HTR-8/SVneo (cell line): Measurements from ENCODE around the gene NPIPB2.

Experiments used
- DNase-seq: peaks from one replicate; pipeline ENCODE4 v3.0.0; 2011; ENCODE audit warnings: low spot score, mixed read lengths; ENCODE audit not compliant: insufficient read length
- FAIRE-seq: peaks from 2 replicates; lab custom pipeline; 2011; peaks lifted over from hg19 to GRCh38; lab: Jason Lieb, UNC

NPIPB2 gene

DNA sequence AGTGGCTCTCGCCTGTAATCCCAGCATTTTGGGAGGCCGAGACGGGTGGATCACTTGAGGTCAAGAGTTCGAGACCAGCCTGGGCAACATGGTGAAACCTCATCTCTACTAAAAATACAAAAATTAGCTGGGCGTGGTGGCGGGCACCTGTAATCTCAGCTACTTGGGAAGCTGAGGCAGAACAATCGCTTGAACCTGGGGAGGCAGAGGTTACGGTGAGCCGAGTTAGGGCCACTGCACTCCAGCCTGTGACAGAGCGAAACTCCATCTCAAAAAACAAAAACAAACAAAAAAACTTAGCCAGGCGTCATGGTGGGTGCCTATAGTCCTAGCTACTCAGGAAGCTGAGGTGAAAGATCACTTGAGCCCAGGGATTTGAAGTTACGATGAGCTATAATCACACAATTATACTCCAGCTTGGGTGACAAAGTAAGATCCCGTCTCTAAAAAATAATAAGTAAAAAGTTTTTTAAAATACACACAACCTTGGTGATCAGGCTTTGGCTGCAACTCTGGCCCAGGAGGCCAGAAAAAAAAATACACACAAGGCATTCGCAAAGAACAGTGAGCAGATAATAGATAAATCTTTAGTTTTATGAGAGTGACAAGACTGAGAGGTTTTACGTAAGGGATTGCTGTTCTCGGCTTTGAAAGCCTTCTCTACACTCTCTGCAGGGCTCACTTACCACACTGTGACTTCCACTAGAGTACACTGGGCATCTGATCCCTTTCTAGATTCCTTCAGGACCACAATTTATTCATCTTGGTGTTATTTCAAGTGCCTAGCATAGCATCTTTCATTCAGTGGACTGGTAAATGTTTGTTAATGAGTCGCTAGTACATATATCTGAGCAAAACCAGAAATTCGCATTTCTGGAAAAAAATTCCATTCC, 31.9 kb downstream of the NPIPB2 start:
- no peak for DNase-seq
- no peak for FAIRE-seq

DNA sequence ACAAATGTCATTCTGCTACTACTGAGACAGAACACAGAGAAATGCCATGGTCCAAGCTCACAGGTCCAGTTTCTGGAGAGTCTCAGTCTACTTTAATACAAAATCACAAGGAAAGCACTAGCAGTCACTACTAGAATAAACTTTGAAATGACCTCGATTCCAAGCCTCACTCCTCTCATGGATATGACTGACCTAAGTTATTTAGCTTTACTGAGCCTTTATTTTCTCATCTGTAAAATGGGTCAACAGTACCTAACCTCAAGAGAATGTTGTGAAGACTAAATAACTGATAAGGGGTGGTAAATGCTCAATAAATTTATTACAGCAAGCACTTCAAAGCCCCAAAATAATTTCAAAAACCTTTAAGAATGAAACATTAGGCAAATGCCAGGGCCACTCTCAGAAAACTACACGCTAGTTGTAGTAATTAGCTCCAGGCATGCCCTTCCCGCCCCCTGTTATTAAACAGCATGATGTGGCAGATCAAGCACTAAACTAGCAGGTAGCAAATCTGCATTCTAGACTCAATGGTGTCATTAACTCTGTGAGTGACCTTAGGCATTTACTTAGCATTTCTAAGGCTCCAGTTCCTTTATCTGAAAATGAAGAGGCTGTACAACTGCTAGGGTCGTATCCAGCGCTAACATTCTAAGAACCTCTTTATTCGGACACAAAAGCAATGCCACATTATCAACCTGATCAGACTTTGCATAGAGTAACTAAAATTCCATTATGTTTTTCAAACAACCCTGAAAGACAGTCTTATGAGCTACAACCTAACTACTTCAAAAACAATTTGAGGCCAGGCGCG, 34.5 kb downstream of the NPIPB2 start:
- DNase-seq, result no peak

DNA sequence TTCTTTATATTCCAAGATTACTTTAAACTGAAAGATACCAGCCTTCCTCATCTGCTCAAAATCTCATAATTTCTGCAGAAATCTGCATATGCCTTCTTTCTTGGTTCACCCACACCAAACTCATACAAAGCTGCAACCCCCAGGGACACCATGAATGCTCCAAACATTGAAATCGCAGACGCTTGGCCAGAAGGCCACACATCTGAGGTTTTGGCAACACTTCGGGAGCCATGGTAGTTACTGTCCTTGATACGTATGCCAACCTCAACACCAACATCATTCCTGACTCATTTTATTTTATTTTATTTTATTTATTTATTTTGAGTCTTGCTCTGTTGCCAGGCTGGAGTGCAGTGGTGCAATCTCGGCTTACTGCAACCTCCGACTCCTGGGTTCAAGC, 37.9 kb downstream of the NPIPB2 start:
- DNase-seq, result no peak

More for the DNA sequence above, 34.5 kb downstream of the NPIPB2 start:
- FAIRE-seq, result no peak

DNA sequence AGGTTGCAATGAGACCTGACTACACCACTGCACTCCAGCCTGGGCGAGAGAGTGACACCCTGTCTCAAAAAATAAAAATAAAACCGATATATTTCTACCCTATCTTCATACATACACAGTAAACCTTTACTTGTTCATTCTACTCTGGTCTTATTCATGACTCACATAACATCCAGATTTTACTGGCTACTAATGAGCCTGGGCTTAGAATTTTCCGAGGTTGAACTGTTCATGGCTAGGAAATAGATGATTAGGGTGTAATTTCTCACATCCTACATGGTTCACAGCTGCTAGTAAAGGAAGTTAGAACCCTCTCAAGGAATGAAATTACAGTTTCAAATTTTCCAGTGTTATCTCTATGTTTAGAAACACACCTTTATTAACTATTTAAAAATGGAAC, 40.8 kb downstream of the NPIPB2 start:
- FAIRE-seq (no peak), DNase-seq (no peak)

More for the DNA sequence above, 37.9 kb downstream of the NPIPB2 start:
- FAIRE-seq, result no peak

DNA sequence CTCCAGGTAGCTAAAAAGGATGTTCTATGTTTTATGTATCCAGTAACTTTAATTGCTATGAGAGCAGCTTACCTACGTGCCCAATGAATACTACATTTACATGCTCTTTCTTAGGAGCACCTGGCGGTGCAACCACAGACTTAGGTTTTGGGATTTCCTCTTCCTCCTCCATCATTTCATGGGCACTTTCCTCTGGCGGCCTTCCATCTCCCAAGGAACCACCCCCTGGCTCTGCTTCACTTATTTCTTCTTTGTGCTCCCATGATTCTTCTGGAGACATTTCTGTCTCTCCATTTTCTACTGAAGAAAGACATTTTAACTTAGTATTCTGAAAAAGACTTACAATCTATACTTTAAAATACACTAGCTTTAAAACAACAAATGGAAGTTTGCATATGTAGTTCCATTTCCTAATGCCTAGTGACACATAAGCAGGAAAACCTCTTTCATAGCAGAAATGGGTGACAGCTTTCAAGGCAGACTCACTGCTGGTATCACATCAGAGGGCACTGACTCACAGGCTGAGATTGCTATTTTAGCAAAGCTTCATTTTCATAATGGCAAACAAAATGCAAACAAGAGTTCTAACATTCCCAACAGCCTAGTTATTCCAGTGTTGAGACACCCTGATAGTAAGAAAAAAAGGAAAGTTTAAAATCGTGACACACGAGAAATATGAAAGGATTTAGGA, 45.2 kb downstream of the NPIPB2 start:
- FAIRE-seq, result no peak
- DNase-seq, result no peak

DNA sequence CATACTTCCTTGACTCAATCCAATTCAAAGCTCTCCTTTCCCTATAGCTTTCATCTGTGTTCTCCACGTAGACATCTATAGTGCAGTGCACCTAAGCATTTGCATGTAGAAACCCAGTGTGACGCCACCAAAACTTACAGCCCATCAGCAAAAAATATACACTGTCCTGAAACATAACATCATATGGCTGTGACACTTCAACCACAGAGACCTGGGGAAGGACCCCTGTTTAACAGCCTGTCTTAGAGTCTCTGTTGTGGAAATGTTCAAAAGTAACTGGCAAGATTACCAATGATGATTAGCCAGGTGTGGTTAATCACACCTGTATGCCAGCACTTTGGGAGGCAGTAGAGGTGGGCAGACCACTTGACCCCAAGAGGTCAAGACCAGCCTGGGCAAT, 48.3 kb downstream of the NPIPB2 start:
- no peak for FAIRE-seq

DNA sequence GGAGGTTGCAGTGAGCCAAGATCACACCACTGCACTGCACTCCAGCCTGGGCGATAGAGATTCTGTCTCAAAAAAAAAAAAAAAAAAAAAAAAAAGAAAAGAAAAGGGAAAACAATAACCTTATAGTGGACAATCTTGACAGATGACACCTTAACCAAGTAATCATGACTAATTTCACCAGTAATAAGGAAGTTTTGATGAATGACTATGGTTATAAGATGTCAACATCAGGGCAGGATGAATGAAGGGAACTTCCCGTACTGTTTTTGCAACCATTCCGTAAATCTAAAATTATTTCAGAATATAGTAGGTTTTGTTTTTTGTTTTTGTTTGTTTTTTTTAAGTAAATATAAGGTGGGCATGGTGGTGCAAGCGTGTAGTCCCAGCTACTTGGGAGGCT, 49.1 kb downstream of the NPIPB2 start:
- DNase-seq, result no peak
- no peak for FAIRE-seq

More for the DNA sequence above, 48.3 kb downstream of the NPIPB2 start:
- no peak for DNase-seq

DNA sequence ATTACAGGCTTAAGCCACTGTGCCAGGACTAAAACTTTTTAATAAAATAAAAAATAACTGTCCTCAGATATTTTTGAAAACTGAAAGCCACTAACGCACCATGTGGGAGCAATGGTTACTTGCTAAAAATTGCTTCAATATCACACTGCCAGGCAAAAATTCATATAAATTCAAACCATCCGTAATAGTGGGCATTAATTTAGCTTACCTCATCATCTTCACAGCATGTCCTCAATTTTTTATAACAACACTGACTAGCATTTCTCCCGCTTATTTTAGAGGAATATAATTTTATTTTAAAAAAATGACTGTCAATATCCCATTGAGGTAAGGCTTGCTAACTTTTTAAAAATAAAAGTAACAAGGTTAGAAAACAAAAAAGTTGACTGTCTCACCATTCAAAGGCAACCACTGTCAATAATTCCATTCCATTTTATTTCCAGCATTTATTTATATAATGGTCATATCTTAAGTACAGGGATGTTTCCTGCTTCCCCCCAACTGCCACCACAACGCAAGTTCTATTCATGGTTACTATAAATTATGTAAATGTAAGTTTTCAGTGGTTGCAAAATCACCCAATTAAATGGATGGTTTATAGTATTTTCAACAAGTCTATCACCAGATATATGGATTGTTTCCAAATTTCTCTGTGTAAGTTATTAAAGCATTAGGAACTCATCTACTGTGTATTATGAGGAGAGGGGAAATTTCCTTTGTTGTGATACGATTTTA, 51.4 kb downstream of the NPIPB2 start:
- DNase-seq, result no peak
- no peak for FAIRE-seq

DNA sequence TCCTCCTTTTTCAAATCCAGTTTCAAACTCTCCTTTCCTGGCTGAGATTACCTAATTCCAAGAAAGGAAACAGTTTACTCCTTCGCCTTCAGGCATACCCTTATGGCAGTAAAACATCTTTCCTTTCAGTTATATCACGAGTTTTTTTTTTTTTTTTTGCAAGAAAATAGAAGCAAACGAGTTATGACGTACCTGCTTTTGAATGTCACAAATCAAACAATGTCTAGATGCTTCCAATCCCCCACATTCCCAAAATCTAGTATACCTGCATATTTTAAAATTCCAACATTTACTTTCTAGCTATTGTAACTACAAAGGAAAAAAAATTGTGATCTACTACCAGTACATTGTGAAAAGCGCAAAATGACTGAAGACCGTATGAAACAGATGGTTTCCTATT, 55.0 kb downstream of the NPIPB2 start:
- FAIRE-seq (no peak), DNase-seq (no peak)

DNA sequence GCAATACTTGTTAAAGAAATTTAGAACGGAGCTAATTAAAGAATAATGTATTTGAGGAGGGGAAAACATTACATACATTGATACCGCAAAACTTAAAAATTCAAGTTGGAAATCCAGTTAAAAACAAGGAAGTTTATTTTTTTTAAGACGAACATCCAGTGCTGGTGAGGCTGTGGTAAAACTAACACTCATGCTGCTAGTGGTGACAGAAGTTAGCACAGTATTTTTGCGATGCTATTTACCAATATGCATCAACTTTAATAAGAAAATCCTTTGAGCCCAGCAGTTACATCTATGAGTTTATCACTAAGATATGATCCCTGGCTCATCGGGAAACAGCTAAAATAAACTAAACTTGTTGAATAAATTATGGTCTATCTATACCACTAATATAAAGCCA, 57.8 kb downstream of the NPIPB2 start:
- no peak for DNase-seq
- FAIRE-seq, result no peak

DNA sequence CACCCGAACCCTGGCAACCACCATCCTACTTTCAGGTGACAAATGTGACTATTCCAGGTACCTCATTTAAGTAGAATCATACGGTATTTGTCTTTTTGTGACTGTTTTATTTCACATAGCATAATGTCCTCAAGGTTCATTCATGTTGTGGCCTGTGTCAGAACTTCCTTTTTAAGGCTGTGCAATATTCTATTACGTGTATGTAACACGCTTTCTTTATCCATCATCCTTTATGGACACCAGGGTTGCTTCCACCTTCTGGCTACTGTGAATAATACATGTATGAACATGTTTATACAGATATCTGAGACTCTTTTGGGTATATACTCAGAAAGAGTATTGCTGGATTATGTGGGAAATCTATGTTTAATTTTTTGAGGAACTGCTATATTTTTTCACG, 61.8 kb downstream of the NPIPB2 start:
- no peak for FAIRE-seq
- DNase-seq, result no peak

DNA sequence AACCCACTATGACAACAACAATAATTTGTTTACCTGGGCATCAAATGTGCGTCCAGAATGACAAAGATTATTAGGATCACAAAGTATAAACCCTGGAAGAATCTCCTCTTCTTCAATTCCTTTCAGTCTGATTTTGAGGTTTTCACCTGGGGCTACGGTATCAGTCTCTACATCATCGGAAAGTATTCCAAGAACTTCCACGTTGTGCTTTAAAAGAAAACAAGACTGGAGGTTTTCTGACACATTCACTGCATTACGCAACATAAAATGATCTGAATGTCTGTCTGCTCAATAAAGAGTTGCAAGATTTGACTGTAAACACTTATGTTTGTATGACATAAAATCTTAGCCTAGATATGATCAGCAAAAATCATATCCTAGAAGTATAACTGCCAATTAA, 64.5 kb downstream of the NPIPB2 start:
- FAIRE-seq, result no peak
- DNase-seq, result no peak
